ENCODE data around the gene COX7A2.

COX7A2 gene

GRCh38 chr6:75281653-75282052 is 38.1 kb upstream of the COX7A2 start:
- DNase-seq (ENCODE audit: low read depth in 1 of 2, low spot score in 1 of 2), result no peak
- in situ Hi-C loops (cut with HindIII; ENCODE audit: low pct_unique_long_range_greater_than_20kb, low sequenced_read_pairs), result no loop called here
- TF ChIP-seq JUND (IDR thresholded peaks at IDR 0.05; ENCODE audit: low read depth), result no peak

- in situ Hi-C loops (cut with HindIII; ENCODE audit: low pct_unique_long_range_greater_than_20kb, low sequenced_read_pairs), result no loop called here
- peak in 1 of 2 experiments; percentile 25 for DNase-seq (ENCODE audit: low read depth in 1 of 2, low spot score in 1 of 2)
- TF ChIP-seq JUND (IDR thresholded peaks at IDR 0.05; ENCODE audit: low read depth), result no peak
Observed at GRCh38 chr6:75280131-75280855, 36.7 kb upstream of the COX7A2 start.

- no peak for DNase-seq (ENCODE audit: low read depth in 1 of 2, low spot score in 1 of 2)
- in situ Hi-C loops (cut with HindIII; ENCODE audit: low pct_unique_long_range_greater_than_20kb, low sequenced_read_pairs), result no loop called here
- no peak for TF ChIP-seq JUND (IDR thresholded peaks at IDR 0.05; ENCODE audit: low read depth)
Observed at GRCh38 chr6:75279418-75279817, 35.8 kb upstream of the COX7A2 start.

GRCh38 chr6:75278474-75279077 is 35.0 kb upstream of the COX7A2 start:
- no peak for DNase-seq (ENCODE audit: low read depth in 1 of 2, low spot score in 1 of 2)
- no peak for TF ChIP-seq JUND (IDR thresholded peaks at IDR 0.05; ENCODE audit: low read depth)
- in situ Hi-C loops (cut with HindIII; ENCODE audit: low pct_unique_long_range_greater_than_20kb, low sequenced_read_pairs), result no loop called here

GRCh38 chr6:75275067-75275466 is 31.5 kb upstream of the COX7A2 start:
- no peak for TF ChIP-seq JUND (IDR thresholded peaks at IDR 0.05; ENCODE audit: low read depth)
- in situ Hi-C loops (cut with HindIII; ENCODE audit: low pct_unique_long_range_greater_than_20kb, low sequenced_read_pairs), result no loop called here
- no peak for DNase-seq (ENCODE audit: low read depth in 1 of 2, low spot score in 1 of 2)

- DNase-seq (ENCODE audit: low read depth in 1 of 2, low spot score in 1 of 2), result no peak
- in situ Hi-C loops (cut with HindIII; ENCODE audit: low pct_unique_long_range_greater_than_20kb, low sequenced_read_pairs), result no loop called here
- TF ChIP-seq JUND (IDR thresholded peaks at IDR 0.05; ENCODE audit: low read depth), result no peak
Observed at GRCh38 chr6:75273009-75273408, 29.4 kb upstream of the COX7A2 start.

GRCh38 chr6:75272145-75272840 is 28.7 kb upstream of the COX7A2 start:
- TF ChIP-seq JUND (IDR thresholded peaks at IDR 0.05; ENCODE audit: low read depth), result no peak
- in situ Hi-C loops (cut with HindIII; ENCODE audit: low pct_unique_long_range_greater_than_20kb, low sequenced_read_pairs), result no loop called here
- peak in 1 of 2 experiments; percentile 37 for DNase-seq (ENCODE audit: low read depth in 1 of 2, low spot score in 1 of 2)

- no peak for DNase-seq (ENCODE audit: low read depth in 1 of 2, low spot score in 1 of 2)
- TF ChIP-seq JUND (IDR thresholded peaks at IDR 0.05; ENCODE audit: low read depth), result no peak
- in situ Hi-C loops (cut with HindIII; ENCODE audit: low pct_unique_long_range_greater_than_20kb, low sequenced_read_pairs), result no loop called here
Observed at GRCh38 chr6:75268988-75269354, 25.4 kb upstream of the COX7A2 start.

GRCh38 chr6:75268121-75268987 is 24.8 kb upstream of the COX7A2 start:
- in situ Hi-C loops (cut with HindIII; ENCODE audit: low pct_unique_long_range_greater_than_20kb, low sequenced_read_pairs), result no loop called here
- no peak for TF ChIP-seq JUND (IDR thresholded peaks at IDR 0.05; ENCODE audit: low read depth)
- DNase-seq (ENCODE audit: low read depth in 1 of 2, low spot score in 1 of 2), result no peak

GRCh38 chr6:75267461-75267860 is 23.9 kb upstream of the COX7A2 start:
- in situ Hi-C loops (cut with HindIII; ENCODE audit: low pct_unique_long_range_greater_than_20kb, low sequenced_read_pairs), result no loop called here
- TF ChIP-seq JUND (IDR thresholded peaks at IDR 0.05; ENCODE audit: low read depth), result no peak
- DNase-seq (ENCODE audit: low read depth in 1 of 2, low spot score in 1 of 2), result no peak

GRCh38 chr6:75266716-75267291 is 23.2 kb upstream of the COX7A2 start:
- DNase-seq (ENCODE audit: low read depth in 1 of 2, low spot score in 1 of 2), result peak in 1 of 2 experiments; percentile 40
- no peak for TF ChIP-seq JUND (IDR thresholded peaks at IDR 0.05; ENCODE audit: low read depth)
- in situ Hi-C loops (cut with HindIII; ENCODE audit: low pct_unique_long_range_greater_than_20kb, low sequenced_read_pairs), result no loop called here

GRCh38 chr6:75263401-75263750 is 19.8 kb upstream of the COX7A2 start:
- no peak for DNase-seq (ENCODE audit: low read depth in 1 of 2, low spot score in 1 of 2)
- in situ Hi-C loops (cut with HindIII; ENCODE audit: low pct_unique_long_range_greater_than_20kb, low sequenced_read_pairs), result no loop called here
- no peak for TF ChIP-seq JUND (IDR thresholded peaks at IDR 0.05; ENCODE audit: low read depth)
